Choroid plexus epithelial cell (primary cell): Measurements from ENCODE around the gene CCDC92B.
"Not testable (repeated sequence)": the region's sequence is repeated elsewhere in the genome, so short reads cannot be mapped to it uniquely, and the experiment has no call there.

Experiments
- DNase-seq: peaks from one replicate; pipeline ENCODE4 v3.0.0-alpha.2; 2010; ENCODE audit warnings: low read depth
- H3K4me3 ChIP-seq: 2 replicates; pipeline ENCODE4 v1.5.1; 2011; ENCODE audit warnings: low read depth, mild to moderate bottlenecking, control low read depth, low read length, moderate library complexity
- CTCF ChIP-seq: conservative IDR thresholded peaks from 2 replicates; pipeline ENCODE4 v1.5.1; 2011; ENCODE audit warnings: low read depth, mild to moderate bottlenecking, control low read depth, inconsistent platforms, low read length, moderate library complexity

Gene CCDC92B

GRCh38 chr17:2703606-2704005 is 45.8 kb downstream of the CCDC92B start:
- H3K4me3 ChIP-seq, result no peak overlapping the region
- no peak for TF ChIP-seq CTCF
- DNase-seq, result no peak

- H3K4me3 ChIP-seq, result no peak overlapping the region
- DNase-seq, result no peak
Measured at GRCh38 chr17:2703181-2703580, 46.3 kb downstream of the CCDC92B start.

GRCh38 chr17:2701996-2702741 is 47.3 kb downstream of the CCDC92B start:
- TF ChIP-seq CTCF, result no peak

More at GRCh38 chr17:2703181-2703580, 46.3 kb downstream of the CCDC92B start:
- TF ChIP-seq CTCF, result no peak

GRCh38 chr17:2701161-2701995 is 48.1 kb downstream of the CCDC92B start:
- no peak overlapping the region for H3K4me3 ChIP-seq
- DNase-seq, result no peak
- no peak for TF ChIP-seq CTCF

More at GRCh38 chr17:2701996-2702741, 47.3 kb downstream of the CCDC92B start:
- DNase-seq, result no peak
- no peak overlapping the region for H3K4me3 ChIP-seq

GRCh38 chr17:2700491-2701141 is 48.8 kb downstream of the CCDC92B start:
- no peak for DNase-seq
- no peak for TF ChIP-seq CTCF
- H3K4me3 ChIP-seq, result no peak overlapping the region

- no peak overlapping the region for H3K4me3 ChIP-seq
- no peak for TF ChIP-seq CTCF
- no peak for DNase-seq
Measured at GRCh38 chr17:2700030-2700490, 49.4 kb downstream of the CCDC92B start.

GRCh38 chr17:2699216-2699805 is 50.1 kb downstream of the CCDC92B start:
- DNase-seq, result not testable (repeated sequence)

More at GRCh38 chr17:2699216-2699805, 50.1 kb downstream of the CCDC92B start:
- H3K4me3 ChIP-seq, result not testable (repeated sequence)
